GM19023 (cell line): ENCODE data around the gene CDC42BPB.
"Not testable (repeated sequence)": the region's sequence is repeated elsewhere in the genome, so short reads cannot be mapped to it uniquely, and the experiment has no call there.

Source experiments
- ATAC-seq: cut with Tn5 transposase; IDR thresholded peaks from one replicate; pipeline ENCODE4 v1.9.1; 2021; ENCODE audit warnings: mild to moderate bottlenecking, moderate library complexity; ENCODE audit not compliant: unreplicated experiment

CDC42BPB gene

DNA sequence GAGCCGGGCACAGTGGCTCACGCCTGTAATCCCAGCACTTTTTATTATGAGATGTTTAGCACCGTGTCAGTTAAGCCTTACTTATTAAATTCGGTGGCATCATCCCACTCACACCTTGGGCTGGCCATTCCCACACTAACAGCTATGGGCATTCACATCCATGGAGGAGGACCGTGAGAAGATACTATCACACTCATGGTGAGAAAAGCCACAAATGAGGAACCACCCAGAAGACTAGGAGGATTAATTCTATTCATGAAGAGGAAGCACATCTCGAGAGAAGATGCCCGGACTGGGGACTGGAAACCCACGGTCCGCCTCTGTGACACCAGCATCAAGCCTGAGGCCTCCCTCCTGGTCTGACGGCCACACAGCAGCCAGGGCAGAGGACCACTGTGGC lies 4.9 kb downstream of the CDC42BPB start:
- no peak for ATAC-seq

DNA sequence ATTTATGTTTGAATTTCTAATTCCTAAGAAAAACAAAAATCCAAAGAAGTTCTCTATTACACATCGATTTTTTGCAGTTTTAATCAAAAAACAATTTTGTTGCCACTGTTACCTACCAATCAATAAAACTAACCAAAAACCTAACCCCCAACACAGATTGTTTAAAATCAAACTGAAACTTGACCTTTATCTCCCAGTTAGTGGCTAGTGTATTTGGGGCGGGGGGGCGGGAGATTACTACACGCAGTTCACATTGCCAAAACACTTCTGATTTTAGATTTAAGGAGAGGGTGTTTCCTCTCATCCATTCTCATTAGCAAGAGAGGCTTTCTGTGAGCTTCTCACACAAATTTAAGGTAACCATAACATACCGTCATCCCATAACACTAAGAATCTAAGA lies 6.4 kb downstream of the CDC42BPB start:
- no peak for ATAC-seq

DNA sequence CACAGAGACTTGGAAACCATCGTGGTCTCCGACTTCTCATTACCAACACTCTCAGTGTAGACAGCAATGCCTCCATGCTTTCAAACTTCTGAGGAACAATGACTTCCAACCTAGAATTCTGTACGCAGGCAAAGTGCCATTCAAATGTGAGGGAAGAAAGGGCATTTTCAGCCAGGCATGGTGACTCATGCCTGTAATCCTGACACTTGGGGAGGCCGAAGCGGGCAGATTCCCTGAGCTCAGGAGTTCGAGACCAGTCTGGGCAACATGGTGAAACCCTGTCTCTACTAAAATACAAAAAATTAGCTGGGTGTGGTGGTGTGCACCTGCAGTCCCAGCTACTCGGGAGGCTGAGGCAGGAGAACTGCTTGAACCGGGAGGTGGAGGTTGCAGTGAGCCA lies 9.9 kb downstream of the CDC42BPB start:
- ATAC-seq, result not testable (repeated sequence)

DNA sequence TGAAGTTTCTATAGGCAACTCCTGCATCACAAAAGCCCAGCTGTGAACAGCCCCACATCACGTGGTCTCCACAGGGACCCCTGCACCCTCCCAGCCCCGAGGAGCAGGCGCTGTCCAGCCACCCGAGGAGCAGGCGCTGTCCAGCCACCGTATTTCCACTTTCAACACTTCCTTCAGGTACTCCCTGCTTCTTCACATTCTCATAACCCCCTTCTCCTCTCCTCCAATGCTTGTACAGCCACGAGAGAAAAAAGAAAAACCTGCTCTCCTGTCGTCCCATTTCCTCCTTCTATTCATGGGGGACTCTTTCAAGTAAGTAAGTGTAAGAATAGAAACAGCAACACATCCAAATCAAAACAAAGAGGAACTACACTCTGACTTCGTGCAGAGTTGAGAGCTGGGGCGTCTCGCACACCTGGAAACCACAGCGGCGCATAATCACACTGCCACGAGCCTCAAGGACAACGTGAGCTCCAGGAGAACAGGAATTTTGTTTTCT lies 11.9 kb downstream of the CDC42BPB start:
- ATAC-seq, result no peak

DNA sequence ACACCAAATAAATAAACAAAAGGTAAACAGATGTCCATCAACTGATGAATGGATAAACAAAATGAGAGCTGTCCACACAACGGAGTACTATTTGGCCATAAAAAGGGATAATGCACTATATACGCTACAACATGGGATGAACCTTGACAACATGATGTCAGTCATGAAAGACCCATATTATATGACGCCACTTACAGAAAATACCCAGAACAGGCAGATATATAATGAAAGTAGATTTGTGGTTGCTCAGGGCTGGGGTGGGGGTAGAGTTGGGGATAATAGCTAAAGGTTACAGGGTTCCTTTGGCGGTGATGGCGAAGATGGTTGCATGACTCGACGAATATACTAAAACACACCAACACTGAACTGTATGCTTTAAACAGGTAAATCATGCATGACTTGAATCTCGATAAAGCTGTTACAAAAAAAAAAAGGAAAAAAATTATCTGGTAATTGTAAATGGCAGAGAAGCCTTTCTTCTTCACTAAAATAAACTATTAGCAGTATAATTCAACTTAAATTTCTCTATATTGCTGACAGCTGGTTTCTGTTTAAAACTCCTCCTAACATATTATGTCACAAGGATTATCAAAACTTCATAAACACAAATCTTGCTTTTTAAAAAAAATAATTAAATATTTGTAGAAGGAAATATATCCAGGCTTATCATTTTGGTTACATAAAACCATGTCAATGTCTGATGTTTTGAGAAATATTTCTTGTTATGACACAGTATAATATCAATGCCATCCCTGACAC lies 13.9 kb downstream of the CDC42BPB start:
- no peak for ATAC-seq

DNA sequence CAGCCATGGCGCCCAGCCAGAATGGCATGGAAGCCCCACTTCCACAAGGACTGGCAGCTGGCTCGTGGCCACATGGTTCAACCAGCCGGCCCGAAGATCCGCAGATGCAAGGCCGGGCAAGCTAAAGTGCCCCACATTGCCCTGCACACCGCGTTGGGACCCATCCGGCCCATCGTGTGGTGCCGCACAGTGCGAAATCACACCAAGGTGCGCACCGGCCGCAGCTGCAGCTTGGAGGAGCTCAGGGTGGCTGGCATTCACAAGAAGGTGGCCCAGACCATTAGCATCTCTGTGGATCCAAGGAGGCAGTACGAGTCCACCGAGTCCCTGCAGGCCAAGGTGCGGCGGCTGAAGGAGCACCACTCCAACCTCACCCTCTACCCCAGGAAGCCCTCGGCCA lies 15.9 kb downstream of the CDC42BPB start:
- no peak for ATAC-seq

DNA sequence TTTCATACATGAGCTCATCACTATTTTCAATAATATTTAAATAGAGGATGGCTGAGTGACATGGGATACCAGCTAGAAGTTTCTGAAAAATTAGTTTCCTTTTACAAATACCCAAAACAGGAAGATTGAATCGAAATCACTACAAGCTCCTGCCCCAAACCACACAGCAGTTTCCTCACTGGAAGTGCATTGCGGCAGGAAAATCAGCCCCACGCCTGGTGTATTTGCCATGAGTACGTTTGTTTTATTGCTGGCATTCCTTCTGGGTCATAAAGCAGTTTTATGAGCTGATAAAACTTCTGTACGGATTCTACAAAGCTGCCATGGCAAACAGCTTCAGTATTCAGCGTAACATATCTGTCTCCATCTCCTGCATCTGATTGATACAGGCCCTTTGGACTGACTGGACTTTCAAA lies 23.7 kb downstream of the CDC42BPB start:
- no peak for ATAC-seq

DNA sequence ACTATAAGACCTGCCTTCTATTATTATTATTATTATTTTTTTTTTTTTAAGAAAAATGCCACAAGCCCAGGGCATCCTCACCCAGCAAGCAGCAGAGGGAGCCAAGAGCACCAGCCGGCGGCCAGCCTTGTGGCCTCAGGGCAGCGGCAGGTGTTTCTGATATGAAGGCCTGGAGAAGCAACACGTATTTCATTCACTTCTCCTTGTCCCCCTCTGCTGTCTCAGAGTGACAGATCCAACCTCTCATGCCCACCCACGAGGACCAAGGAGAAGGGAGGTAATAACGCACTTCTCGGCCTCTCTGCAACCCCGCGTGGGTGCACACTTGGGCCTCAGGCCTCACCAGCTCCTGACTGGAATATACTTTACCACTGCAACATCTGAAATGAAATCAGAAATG lies 25.4 kb downstream of the CDC42BPB start:
- no peak for ATAC-seq

DNA sequence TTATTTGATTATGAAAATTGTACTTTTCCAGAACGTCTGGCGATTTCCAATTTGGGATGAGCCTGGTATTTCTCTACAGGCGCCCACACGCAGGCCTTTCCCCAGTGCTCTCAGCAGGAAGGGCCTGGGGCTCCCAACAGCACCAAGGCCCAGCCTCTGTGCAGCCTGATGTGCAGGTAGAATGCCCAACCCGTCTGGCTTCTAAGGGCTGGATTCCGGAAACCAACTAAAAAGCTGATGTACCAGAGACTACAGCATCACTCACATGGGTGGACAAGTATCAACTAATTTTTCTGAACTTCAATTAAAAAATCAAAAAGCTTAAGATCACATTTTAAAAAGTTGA lies 25.8 kb downstream of the CDC42BPB start:
- ATAC-seq, result no peak

DNA sequence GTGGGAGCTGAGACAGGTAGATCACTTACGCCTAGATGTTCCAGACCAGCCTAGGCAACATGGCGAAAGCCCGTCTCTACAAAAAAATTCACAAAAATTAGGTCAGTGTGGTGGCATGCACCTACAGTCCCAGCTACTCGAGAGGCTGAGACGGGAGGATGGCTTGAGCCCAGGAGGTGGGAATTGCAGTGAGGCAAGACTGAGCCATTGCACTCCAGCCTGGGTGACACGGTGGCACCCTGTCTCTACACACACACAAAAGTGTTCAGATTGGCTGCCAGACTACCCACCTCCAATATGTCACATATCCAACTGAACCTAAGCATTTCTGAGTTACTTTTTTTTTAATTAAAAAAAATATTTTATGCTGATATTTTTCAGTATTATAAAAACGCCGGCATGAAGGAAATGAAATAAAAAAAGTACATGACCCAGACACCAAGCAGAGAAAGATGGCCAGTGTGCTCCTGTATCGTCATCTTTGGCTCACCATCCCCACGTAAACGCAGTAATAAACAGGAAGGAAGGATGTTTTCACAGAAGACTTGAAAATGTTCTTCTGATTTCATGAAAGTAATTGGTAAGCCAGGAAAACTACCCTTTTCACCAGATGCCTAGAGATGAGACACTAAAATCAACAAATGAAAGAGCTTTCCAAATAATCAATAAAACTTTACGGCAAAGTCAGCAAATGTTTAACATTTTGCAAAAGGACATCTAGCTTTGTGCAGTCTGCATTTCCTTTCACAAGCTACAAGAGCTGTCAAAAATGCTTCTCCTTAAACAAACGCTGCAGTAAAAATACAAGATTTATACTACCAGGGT lies 26.4 kb downstream of the CDC42BPB start:
- ATAC-seq, result no peak

DNA sequence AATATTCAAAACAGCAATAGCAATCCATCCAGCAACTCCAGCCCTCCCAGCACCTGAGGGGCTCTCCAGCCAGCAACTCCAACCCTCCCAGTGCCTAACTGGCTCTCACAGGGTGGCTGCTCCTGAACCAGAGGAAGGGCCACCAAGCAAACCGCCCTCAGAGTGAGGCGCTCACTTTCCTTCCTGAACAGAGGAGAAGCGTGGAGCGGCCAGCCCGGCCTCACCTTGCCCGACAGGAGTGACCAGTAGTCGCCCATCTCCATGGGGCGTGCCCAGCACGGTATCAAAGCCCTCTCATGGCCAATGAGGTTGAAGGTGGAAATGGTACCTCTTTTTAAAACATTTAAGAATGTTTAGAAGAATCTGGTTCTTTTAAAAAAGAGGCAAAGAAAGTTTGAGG lies 27.4 kb downstream of the CDC42BPB start:
- no peak for ATAC-seq

DNA sequence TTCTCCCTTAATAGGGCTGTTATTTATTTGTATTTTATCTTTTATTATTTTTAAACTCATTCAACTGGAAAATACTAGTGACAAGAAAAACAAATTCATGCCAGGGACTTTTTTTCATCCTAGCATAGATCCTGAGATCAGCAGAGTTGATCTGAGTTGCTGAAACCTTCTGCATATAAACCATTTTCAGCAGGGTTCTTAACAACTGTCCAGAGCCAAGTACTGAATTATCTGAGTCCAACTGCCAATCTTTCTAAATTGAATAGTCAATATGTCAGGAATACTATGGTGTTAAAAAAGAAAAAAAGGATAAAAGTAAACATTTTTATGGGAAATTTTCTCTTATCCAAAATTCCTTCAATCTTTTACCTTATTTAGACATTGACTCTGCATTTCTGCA lies 28.6 kb downstream of the CDC42BPB start:
- ATAC-seq, result no peak

DNA sequence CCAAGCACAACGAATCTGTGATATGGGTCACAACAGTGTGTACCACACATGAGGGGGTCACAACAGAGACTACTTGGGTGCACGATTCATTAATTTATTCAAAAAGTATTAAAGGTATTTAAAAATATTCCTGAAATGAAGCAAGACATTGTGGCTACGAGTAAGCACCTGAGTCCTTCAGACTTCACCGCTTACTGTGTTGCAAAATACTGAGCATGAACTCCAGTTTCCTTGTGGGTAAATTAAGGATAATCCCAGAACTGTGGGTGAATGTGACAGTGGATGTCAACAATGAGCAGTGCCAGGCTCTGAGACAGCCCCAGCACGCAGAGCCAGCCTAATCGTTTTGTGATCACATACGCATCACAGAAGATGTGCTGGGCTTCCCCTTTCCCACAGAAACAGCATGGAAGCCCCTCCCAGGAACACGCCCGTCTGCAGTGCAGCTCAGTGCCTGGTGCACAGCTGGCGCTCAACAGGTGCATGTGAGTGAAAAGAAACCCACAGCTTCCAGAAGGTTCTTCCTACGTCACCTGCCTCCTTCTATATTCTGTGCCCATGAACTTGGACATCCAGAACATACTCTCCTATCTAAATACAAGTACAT lies 29.1 kb downstream of the CDC42BPB start:
- ATAC-seq, result no peak

DNA sequence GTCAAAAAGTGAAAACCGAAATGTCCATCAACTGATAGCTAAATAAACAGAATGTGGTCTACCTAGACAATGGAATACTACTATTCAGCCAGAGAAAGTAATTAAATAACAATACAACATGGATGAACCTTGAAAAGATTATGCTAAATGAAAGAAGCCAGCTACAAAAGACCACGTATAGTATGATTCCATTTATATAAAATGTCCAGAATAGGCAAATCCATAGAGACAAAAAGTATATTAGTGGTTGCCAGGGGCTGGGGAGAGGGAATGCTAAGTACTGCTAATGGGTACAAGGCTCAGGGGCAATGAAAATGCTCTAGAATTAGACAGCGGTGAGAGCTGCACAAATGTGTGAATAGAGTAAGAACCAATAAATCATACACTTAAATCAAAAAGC lies 29.9 kb downstream of the CDC42BPB start:
- no peak for ATAC-seq

DNA sequence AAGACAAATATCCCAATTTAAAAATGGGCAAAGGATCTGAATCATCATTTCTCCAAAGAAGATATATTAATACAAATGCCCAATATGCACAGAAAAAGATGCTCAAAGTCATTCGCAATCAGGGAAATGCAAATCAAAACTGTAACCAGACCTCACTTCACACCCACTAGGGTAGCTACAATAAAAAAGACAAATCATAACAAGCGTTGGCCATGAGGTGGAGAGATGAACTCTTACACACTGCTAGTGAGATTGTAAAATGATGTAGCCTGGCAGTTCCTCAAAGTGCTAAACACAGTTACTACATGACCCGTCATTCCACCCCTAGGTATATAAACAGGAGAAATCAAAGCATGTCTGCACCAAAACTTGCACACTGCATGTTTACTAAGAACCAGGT lies 30.4 kb downstream of the CDC42BPB start:
- no peak for ATAC-seq

DNA sequence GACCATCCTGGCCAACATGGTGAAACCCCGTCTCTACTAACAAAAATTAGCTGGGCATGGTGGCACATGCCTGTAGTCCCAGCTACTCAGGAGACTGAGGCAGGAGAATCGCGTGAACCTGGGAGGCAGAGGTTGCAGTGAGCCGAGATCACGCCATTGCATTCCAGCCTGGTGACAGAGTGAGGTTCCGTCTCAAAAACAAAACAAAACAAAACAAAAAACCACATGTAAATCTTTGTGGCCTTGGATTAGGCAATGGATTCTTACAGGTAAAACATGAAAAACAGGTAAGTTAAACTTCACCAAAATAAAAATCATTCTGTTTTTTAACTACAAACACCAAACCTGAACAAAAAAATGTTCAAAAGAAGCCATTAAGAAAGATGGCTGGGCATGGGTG lies 31.2 kb downstream of the CDC42BPB start:
- not testable (repeated sequence) for ATAC-seq

DNA sequence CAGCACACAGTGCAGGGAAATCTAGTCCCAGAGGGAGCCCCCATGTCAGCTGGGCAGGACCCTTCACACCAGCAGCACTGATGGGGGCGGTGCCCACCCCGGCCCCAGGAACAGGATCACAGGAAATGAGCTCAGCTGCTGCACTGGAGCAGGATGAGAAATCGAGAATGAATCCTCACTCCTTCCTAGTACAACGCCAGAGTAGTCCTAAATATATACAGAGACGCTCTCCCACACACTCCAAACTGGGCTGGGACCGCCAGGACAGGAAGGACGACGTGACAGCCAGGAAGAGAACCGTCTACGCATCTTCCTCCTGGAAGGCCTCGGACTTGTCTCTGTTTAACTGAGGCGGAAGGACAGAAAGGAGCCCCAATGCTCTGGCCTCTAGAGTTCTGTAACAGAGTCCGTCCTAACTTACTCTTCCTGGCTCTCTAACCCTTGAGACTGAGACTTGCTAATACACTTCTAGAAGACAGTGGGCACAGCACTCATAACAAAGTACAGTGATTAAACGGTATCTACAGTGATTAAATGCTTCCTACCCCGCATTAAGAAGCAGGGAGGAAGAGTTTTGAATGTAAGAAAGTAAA lies 33.4 kb downstream of the CDC42BPB start:
- ATAC-seq, result no peak

DNA sequence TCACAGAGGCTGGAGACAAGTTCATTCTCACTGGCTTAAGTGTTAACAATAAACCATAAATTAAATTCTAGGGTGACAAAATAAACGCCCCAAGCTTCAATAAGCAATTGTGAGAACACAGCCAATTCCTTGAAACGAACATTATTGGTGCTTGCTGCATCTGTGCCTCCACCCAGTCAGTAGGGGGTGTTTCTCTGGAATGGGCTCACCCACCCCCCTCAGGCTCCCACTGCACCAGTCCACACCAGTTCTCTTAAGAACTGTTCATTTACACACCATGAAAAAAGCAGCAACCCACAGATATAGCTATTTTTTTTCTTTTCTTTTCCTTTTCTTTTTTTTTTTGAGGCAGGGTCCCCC lies 34.7 kb downstream of the CDC42BPB start:
- ATAC-seq, result no peak

DNA sequence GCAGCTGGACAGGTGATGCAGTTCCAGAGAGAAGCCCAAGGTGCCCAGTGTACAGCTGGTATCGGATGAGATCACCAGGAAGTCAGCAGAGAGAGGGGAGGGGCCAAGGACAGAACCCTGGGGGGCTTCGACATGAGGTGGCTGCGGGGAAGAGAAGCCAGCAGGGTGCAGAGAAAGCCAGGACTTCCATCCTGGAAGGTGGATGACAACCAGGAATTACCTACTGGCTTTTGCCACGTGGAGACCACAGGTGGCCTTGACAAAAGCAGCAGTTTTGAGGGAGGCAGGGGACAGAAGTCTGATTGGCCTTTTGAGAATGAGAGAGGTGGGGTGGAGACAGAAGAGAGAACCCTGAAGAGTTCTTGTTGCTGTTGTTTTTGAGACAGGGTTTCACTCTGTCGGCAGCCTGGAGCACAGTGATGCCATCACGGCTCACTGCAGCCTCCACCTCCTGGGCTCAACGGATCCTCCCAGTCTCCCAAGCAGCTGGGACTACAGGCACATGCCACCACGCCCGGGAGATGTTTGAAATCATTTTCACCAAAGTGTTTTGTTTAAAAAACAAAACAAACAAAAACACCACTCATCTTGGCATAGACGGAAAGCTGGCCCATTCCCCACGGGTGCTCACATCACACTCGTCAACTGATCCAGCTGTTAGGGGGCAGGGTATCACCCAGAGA lies 35.2 kb downstream of the CDC42BPB start:
- no peak for ATAC-seq

DNA sequence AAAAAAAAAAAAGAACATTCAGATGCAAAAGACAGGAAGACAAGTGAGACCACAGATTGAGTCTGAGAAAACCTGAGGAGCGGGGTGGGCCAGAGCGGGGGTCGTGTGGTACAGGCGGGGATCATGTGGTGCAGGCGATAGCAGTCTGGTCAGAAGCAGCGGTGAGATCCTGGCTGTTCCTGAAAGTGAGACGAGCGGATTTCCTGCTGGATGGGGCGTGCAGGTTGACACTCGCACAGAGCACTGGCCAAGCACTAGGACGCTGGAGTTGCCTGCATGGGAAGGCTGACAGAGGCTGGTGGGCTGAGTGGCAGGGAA lies 35.7 kb downstream of the CDC42BPB start:
- no peak for ATAC-seq
